WTC11 (cell line): ENCODE results near the gene B3GNT4.

Source experiments
- GABPB1 ChIP-seq: sonication (generic); formaldehyde crosslinking; IDR thresholded peaks from 2 replicates; pipeline ENCODE4 v1.8.1; 2023; ENCODE audit warnings: mild to moderate bottlenecking, missing genetic modification reagents
- JUN ChIP-seq: sonication (generic); formaldehyde crosslinking; IDR thresholded peaks from 2 replicates; pipeline ENCODE4 v1.8.0; 2023; ENCODE audit warnings: mild to moderate bottlenecking, missing genetic modification reagents
- SP1 ChIP-seq: sonication (generic); formaldehyde crosslinking; conservative IDR thresholded peaks from 2 replicates; pipeline ENCODE4 v1.8.1; 2022; ENCODE audit warnings: missing genetic modification reagents
- TEAD1 ChIP-seq: sonication (generic); formaldehyde crosslinking; IDR thresholded peaks from 2 replicates; pipeline ENCODE4 v1.8.0; 2022; ENCODE audit warnings: mild to moderate bottlenecking, missing genetic modification reagents
- ZNF416 ChIP-seq: fragments of 250-450 bp; sonication (Bioruptor Pico); IDR thresholded peaks from 2 replicates; pipeline ENCODE4 v1.9.0; 2021; ENCODE audit warnings: mild to moderate bottlenecking, inconsistent platforms
- TF ChIP-seq, protein P1 (sequence below): fragments of 200-600 bp; IDR thresholded peaks from 2 replicates; pipeline ENCODE4 v1.8.0; 2022; ENCODE audit warnings: antibody characterized with exemption
- TF ChIP-seq, protein P2 (sequence below): sonication (generic); formaldehyde crosslinking; IDR thresholded peaks from 2 replicates; pipeline ENCODE4 v1.8.1; 2022; ENCODE audit warnings: low read depth, mild to moderate bottlenecking, moderate library complexity, missing genetic modification reagents, borderline replicate concordance
- TF ChIP-seq, protein P3 (sequence below): sonication (generic); formaldehyde crosslinking; IDR thresholded peaks from 2 replicates; pipeline ENCODE4 v1.8.1; 2023; ENCODE audit warnings: mild to moderate bottlenecking, missing genetic modification reagents, moderate library complexity
- TF ChIP-seq, protein P4 (sequence below): sonication (generic); formaldehyde crosslinking; IDR thresholded peaks from 2 replicates; pipeline ENCODE4 v1.8.1; 2022; ENCODE audit warnings: low read depth, missing genetic modification reagents, borderline replicate concordance

DNA sequence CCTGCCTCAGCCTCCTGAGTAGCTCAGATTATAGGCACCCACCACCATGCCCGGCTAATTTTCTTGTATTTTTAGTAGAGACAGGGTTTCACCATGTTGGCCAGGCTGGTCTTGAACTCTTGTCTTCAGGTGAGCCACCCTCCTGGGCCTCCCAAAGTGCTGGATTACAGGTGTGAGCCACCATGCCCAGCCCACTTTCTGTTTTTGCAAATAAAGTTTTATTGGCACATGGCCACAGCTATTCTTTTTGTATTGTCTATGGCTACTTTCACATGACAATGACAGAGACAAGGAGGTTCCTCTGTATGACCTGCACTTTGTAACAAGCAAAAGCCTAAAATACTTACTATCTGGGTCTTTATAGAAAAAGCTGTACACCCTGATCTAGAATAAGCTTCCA lies 42.0 kb downstream of the B3GNT4 start:
- TF ChIP-seq, protein P1, sequence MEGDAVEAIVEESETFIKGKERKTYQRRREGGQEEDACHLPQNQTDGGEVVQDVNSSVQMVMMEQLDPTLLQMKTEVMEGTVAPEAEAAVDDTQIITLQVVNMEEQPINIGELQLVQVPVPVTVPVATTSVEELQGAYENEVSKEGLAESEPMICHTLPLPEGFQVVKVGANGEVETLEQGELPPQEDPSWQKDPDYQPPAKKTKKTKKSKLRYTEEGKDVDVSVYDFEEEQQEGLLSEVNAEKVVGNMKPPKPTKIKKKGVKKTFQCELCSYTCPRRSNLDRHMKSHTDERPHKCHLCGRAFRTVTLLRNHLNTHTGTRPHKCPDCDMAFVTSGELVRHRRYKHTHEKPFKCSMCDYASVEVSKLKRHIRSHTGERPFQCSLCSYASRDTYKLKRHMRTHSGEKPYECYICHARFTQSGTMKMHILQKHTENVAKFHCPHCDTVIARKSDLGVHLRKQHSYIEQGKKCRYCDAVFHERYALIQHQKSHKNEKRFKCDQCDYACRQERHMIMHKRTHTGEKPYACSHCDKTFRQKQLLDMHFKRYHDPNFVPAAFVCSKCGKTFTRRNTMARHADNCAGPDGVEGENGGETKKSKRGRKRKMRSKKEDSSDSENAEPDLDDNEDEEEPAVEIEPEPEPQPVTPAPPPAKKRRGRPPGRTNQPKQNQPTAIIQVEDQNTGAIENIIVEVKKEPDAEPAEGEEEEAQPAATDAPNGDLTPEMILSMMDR, result no peak
- TF ChIP-seq, protein P2, sequence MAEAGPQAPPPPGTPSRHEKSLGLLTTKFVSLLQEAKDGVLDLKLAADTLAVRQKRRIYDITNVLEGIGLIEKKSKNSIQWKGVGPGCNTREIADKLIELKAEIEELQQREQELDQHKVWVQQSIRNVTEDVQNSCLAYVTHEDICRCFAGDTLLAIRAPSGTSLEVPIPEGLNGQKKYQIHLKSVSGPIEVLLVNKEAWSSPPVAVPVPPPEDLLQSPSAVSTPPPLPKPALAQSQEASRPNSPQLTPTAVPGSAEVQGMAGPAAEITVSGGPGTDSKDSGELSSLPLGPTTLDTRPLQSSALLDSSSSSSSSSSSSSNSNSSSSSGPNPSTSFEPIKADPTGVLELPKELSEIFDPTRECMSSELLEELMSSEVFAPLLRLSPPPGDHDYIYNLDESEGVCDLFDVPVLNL (CRISPR knock-in tag), result no peak
- TF ChIP-seq JUN (CRISPR knock-in tag), result no peak
- TF ChIP-seq SP1, result no peak
- no peak for TF ChIP-seq TEAD1
- no peak for TF ChIP-seq GABPB1 (CRISPR knock-in tag)
- TF ChIP-seq, protein P3, sequence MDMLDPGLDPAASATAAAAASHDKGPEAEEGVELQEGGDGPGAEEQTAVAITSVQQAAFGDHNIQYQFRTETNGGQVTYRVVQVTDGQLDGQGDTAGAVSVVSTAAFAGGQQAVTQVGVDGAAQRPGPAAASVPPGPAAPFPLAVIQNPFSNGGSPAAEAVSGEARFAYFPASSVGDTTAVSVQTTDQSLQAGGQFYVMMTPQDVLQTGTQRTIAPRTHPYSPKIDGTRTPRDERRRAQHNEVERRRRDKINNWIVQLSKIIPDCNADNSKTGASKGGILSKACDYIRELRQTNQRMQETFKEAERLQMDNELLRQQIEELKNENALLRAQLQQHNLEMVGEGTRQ, result no peak
- TF ChIP-seq ZNF416 (CRISPR knock-in tag), result no peak
- TF ChIP-seq, protein P4, sequence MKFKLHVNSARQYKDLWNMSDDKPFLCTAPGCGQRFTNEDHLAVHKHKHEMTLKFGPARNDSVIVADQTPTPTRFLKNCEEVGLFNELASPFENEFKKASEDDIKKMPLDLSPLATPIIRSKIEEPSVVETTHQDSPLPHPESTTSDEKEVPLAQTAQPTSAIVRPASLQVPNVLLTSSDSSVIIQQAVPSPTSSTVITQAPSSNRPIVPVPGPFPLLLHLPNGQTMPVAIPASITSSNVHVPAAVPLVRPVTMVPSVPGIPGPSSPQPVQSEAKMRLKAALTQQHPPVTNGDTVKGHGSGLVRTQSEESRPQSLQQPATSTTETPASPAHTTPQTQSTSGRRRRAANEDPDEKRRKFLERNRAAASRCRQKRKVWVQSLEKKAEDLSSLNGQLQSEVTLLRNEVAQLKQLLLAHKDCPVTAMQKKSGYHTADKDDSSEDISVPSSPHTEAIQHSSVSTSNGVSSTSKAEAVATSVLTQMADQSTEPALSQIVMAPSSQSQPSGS, result no peak
